ENCODE measurements around the gene OR4L1. TPM values are rescaled to one million over a fixed set of nuclear protein-coding genes. Genes with fewer than 3 reads are reported as not detected.

The OR4L1 gene, protein sequence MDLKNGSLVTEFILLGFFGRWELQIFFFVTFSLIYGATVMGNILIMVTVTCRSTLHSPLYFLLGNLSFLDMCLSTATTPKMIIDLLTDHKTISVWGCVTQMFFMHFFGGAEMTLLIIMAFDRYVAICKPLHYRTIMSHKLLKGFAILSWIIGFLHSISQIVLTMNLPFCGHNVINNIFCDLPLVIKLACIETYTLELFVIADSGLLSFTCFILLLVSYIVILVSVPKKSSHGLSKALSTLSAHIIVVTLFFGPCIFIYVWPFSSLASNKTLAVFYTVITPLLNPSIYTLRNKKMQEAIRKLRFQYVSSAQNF
- total RNA-seq: not detected in 2 replicates

GRCh38 chr14:20059745-20060144, at the start of gene OR4L1:
OR4L1 (plus strand) TSS chr14:20060045; CDS start chr14:20060045, 0 bp downstream.

GRCh38 chr14:20019257-20019865, 40.5 kb upstream of the OR4L1 start, which contains the start of gene OR4K14:
OR4K14 (minus strand) TSS chr14:20019307; CDS start chr14:20015193, 4,114 bp downstream.

GRCh38 chr14:20035938-20036337, 23.9 kb upstream of the OR4L1 start, which contains the start of gene OR4K13:
OR4K13 (minus strand) TSS chr14:20036038; CDS start chr14:20034758, 1,280 bp downstream.

DNA sequence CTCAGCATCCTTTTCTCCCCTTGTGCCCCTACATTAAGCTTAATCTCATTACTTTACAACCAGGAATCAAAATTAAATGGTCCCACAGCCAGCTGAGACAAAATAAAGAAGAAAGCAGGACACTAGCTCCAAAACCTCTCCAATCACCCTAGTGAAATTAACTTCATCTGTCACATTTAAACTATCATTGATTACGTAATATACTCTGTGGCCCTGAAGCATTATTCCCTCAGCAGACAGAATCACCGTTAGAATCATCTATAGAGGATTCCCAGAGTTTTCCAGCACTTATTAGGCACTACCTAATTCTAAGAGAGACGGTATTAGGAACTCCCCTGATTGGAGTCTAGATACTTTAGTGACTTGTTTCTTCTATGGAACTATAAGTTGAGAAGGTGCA, 50.6 kb downstream of the OR4L1 start, which contains the start of gene OR4K17:
Gene OR4K17, plus strand, starts transcription at position 302 of the 400 bp plus-strand sequence. CDS start 6,761 bp downstream, outside the sequence.

Small RNAs within 50 kb of the gene (small RNA-seq; reads per million reads assigned to genes)
- not detected for gene RNA5SP380

Other genes with a start within 250 kb of the OR4L1 start
- not detected in 2 replicates for gene OR4K2, start 184.9 kb upstream of the OR4L1 start, total RNA-seq
- gene OR4K5, start 139.4 kb upstream of the OR4L1 start, total RNA-seq: not detected in 2 replicates
- not detected in 2 replicates for gene OR4K1, start 129.1 kb upstream of the OR4L1 start, total RNA-seq
- gene OR4K15, start 84.5 kb upstream of the OR4L1 start, total RNA-seq: not detected in 2 replicates
- gene OR4Q2, start 57.9 kb upstream of the OR4L1 start, total RNA-seq: not detected in 2 replicates
- gene OR4K14, start 40.7 kb upstream of the OR4L1 start, total RNA-seq: not detected in 2 replicates
- gene OR4K13, start 24.0 kb upstream of the OR4L1 start, total RNA-seq: not detected in 2 replicates
- not detected in 2 replicates for gene OR4K17, start 50.7 kb downstream of the OR4L1 start, total RNA-seq
- gene OR4N5, start 78.8 kb downstream of the OR4L1 start, total RNA-seq: not detected in 2 replicates
- not detected in 2 replicates for gene OR11G2, start 130.9 kb downstream of the OR4L1 start, total RNA-seq
- not detected in 2 replicates for gene OR11H6, start 163.7 kb downstream of the OR4L1 start, total RNA-seq
- not detected in 2 replicates for gene OR11H7, start 168.9 kb downstream of the OR4L1 start, total RNA-seq
- not detected in 2 replicates for gene OR11H4, start 179.2 kb downstream of the OR4L1 start, total RNA-seq
- gene TTC5, start 245.9 kb downstream of the OR4L1 start, total RNA-seq: 15.7 and 17.6 TPM in 2 replicates

Data from articular chondrocyte of knee joint (primary cell).